K562 (cell line): ENCODE data around the gene PBXIP1. TPM values are rescaled to one million over a fixed set of nuclear protein-coding genes. Genes with fewer than 3 reads are reported as not detected.

Experiments
- ARHGAP35 ChIP-seq: fragments of 450-650 bp; IDR thresholded peaks from 2 replicates; pipeline ENCODE4 v1.6.1; 2018; ENCODE audit not compliant: partially characterized antibody
- CCNT2 ChIP-seq: IDR thresholded peaks from 2 replicates; pipeline ENCODE4 v1.6.1; 2011; ENCODE audit warnings: borderline replicate concordance, low read depth, mild to moderate bottlenecking, moderate library complexity, mixed read lengths, low read length; ENCODE audit not compliant: insufficient read length; ENCODE audit errors: extremely low read depth
- EHMT2 ChIP-seq: fragments of 450-650 bp; IDR thresholded peaks from 2 replicates; pipeline ENCODE4 v1.6.1; 2018; ENCODE audit warnings: antibody characterized with exemption
- ETV6 ChIP-seq, 3 experiments: fragments of 150-350 bp in 1 of 3; sonication (generic) in 1 of 3; formaldehyde crosslinking in 1 of 3; IDR thresholded peaks; 2 replicates each; pipeline versions ENCODE4 v1.6.1 to v1.8.0; 2014 to 2022; ENCODE audit warnings: borderline replicate concordance in 2 of 3, low read depth in 2 of 3, antibody characterized with exemption in 1 of 3, low read length in 1 of 3, mild to moderate bottlenecking in 1 of 3, missing genetic modification reagents in 1 of 3
- GATA2 ChIP-seq: sonication (generic); formaldehyde crosslinking; IDR thresholded peaks from 2 replicates; pipeline ENCODE4 v1.4.0; 2020; ENCODE audit warnings: mild to moderate bottlenecking, missing genetic modification reagents
- GTF2E2 ChIP-seq: fragments of 200-800 bp; sonication (Bioruptor generic); IDR thresholded peaks from 2 replicates; pipeline ENCODE4 v1.6.1; 2016; ENCODE audit warnings: missing genetic modification characterization, missing compliant biosample characterization
- HBP1 ChIP-seq: fragments of 450-650 bp; formaldehyde crosslinking; IDR thresholded peaks from 2 replicates; pipeline ENCODE4 v1.4.0; 2022; ENCODE audit warnings: missing genetic modification characterization
- JUND ChIP-seq, 2 experiments: IDR thresholded peaks; 2 replicates in 1 of 2; 3 replicates in 1 of 2; pipeline ENCODE4 v1.6.1; 2011; ENCODE audit warnings: borderline replicate concordance in 2 of 2, low read depth in 2 of 2, low read length in 2 of 2, improper control_type of control experiment in 1 of 2, missing biosample characterization in 1 of 2, missing genetic modification characterization in 1 of 2, missing genetic modification reagents in 1 of 2
- KLF6 ChIP-seq: fragments of 250-450 bp; sonication (Bioruptor Pico); IDR thresholded peaks from 2 replicates; pipeline ENCODE4 v1.4.0; 2020; ENCODE audit warnings: mild to moderate bottlenecking, moderate library complexity, borderline replicate concordance
- NR0B1 ChIP-seq: fragments of 450-650 bp; IDR thresholded peaks from one replicate; pipeline ENCODE4 v1.6.1; 2018; ENCODE audit warnings: mild to moderate bottlenecking, moderate library complexity; ENCODE audit not compliant: partially characterized antibody
- RBM17 ChIP-seq: fragments of 200-400 bp; formaldehyde crosslinking; IDR thresholded peaks from 2 replicates; pipeline ENCODE4 v1.6.1; 2017; ENCODE audit warnings: low read depth, mild to moderate bottlenecking, low read length, borderline replicate concordance
- RFX7 ChIP-seq: fragments of 250-450 bp; sonication (Bioruptor Pico); IDR thresholded peaks from 2 replicates; pipeline ENCODE4 v1.5.1; 2021; ENCODE audit warnings: mild to moderate bottlenecking
- SIN3A ChIP-seq, 2 experiments: fragments of 150-350 bp in 1 of 2; IDR thresholded peaks; 2 replicates each; pipeline ENCODE4 v1.6.1; 2011 to 2016; ENCODE audit warnings: borderline replicate concordance in 2 of 2, low read depth in 2 of 2, low read length in 2 of 2, mild to moderate bottlenecking in 2 of 2, moderate library complexity in 2 of 2; ENCODE audit not compliant: control insufficient read depth in 1 of 2
- SNRNP70 ChIP-seq: fragments of 200-400 bp; formaldehyde crosslinking; optimal IDR thresholded peaks from 2 replicates; pipeline ENCODE3; 2017; ENCODE audit warnings: low read depth, low read length
- SP2 ChIP-seq: IDR thresholded peaks from 2 replicates; pipeline ENCODE4 v1.6.1; 2011; ENCODE audit warnings: mild to moderate bottlenecking, low read depth, low read length, moderate library complexity; ENCODE audit not compliant: poor library complexity, severe bottlenecking; ENCODE audit errors: extremely low read depth
- TEAD2 ChIP-seq: fragments of 450-650 bp; IDR thresholded peaks from 2 replicates; pipeline ENCODE4 v1.6.1; 2016; ENCODE audit warnings: missing genetic modification characterization, control low read depth, missing compliant biosample characterization
- TFAP4 ChIP-seq: sonication (generic); formaldehyde crosslinking; IDR thresholded peaks from 2 replicates; pipeline ENCODE4 v1.8.0; 2022; ENCODE audit warnings: missing genetic modification reagents, mild to moderate bottlenecking, moderate library complexity, borderline replicate concordance
- ZNF449 ChIP-seq: fragments of 250-450 bp; sonication (Bioruptor Pico); IDR thresholded peaks from 2 replicates; pipeline ENCODE4 v1.8.0; 2022; ENCODE audit warnings: moderate library complexity, mild to moderate bottlenecking, inconsistent platforms
- ZNF699 ChIP-seq: fragments of 250-450 bp; sonication (Bioruptor Pico); IDR thresholded peaks from 2 replicates; pipeline ENCODE4 v1.8.0; 2021; ENCODE audit warnings: mild to moderate bottlenecking, moderate library complexity; ENCODE audit not compliant: insufficient replicate concordance
- ZNF778 ChIP-seq: fragments of 450-650 bp; formaldehyde crosslinking; IDR thresholded peaks from 2 replicates; pipeline ENCODE4 v1.4.0; 2020; ENCODE audit warnings: mild to moderate bottlenecking, moderate library complexity
- polyA plus RNA-seq, 8 experiments: library from polyadenylated mRNA; depleted of rRNA in 4 of 8; stranded (reverse) in 5 of 8; unstranded in 3 of 8; fragments of >200 nt; fragmentation: Nextera tagmentation in 2 of 8; fragmentation: Illumina TruSeq in 1 of 8; extraction: Ambion mirVana in 2 of 8; extraction: Trizol in 1 of 8; gene quantifications; 2 replicates each; pipeline versions ENCODE4 v1.2.1 to v1.2.3, GENCODE V29; 2011 to 2014; ENCODE audit warnings: inconsistent platforms in 1 of 8, missing spikeins in 1 of 8
- total RNA-seq, 7 experiments: library from RNA; depleted of rRNA in 6 of 7; stranded (reverse); fragments of >200 nt in 6 of 7; fragmentation: Illumina TruSeq in 2 of 7; extraction: Trizol in 2 of 7; gene quantifications; 2 replicates each; pipeline versions ENCODE4 v1.2.1 to v1.2.3, GENCODE V29; 2011 to 2021; ENCODE audit warnings: low replicate concordance in 1 of 7

Gene PBXIP1
- total and polyA plus RNA-seq, 9 of the 15 experiments (the other 6 are each of a cell fraction or from before 2014, with no cell fraction given) = 0.13 to 8.3 (median 5.8) TPM

- TF ChIP-seq JUND (IDR thresholded peaks at IDR 0.05; ENCODE audit: borderline replicate concordance, low read depth, low read length) = no peak
- no peak for TF ChIP-seq JUND (tag; IDR thresholded peaks at IDR 0.05; ENCODE audit: borderline replicate concordance, low read depth, low read length)
- no peak for TF ChIP-seq RBM17
- TF ChIP-seq TFAP4 (CRISPR knock-in tag) = peak; percentile 88; the same call in 1 of the 2 replicates
- no peak for TF ChIP-seq GATA2 (CRISPR knock-in tag)
- no peak for TF ChIP-seq SNRNP70
- no peak for TF ChIP-seq ZNF699 (CRISPR knock-in tag)
- TF ChIP-seq ARHGAP35 = no peak
- TF ChIP-seq TEAD2 (tag) = no peak
- TF ChIP-seq HBP1 (CRISPR knock-in tag) = no peak
- TF ChIP-seq KLF6 (CRISPR knock-in tag) = no peak
- no peak for TF ChIP-seq RFX7 (CRISPR knock-in tag)
- no peak for TF ChIP-seq ZNF778 (CRISPR knock-in tag)
- TF ChIP-seq SIN3A (IDR thresholded peaks at IDR 0.05; ENCODE audit: borderline replicate concordance in 2 of 2, control insufficient read depth in 1 of 2, low read depth in 2 of 2, low read length in 2 of 2) = 0 out of 4 replicates have a peak, but pooled peaks of 1 of the 2 experiments have one; percentile 24
- no peak for TF ChIP-seq GTF2E2 (tag)
- TF ChIP-seq EHMT2 = no peak
- no peak for TF ChIP-seq ZNF449
- no peak for TF ChIP-seq CCNT2
- no peak for TF ChIP-seq SP2
- no peak for TF ChIP-seq ETV6 (IDR thresholded peaks at IDR 0.05; ENCODE audit: borderline replicate concordance in 1 of 2, low read depth in 2 of 2, low read length in 1 of 2)
- no peak for TF ChIP-seq ETV6 (CRISPR knock-in tag; IDR thresholded peaks at IDR 0.05; ENCODE audit: borderline replicate concordance)
- TF ChIP-seq NR0B1 = no peak
These were observed at the start of gene PBXIP1 (continued) for GRCh38 chr1:154955718-154956543.
